ENCODE results near the gene FASTKD1. TPM values are rescaled to one million over a fixed set of nuclear protein-coding genes. Genes with fewer than 3 reads are reported as not detected.

The FASTKD1 gene
- total and polyA plus RNA-seq, 2 donors (not counting 1 experiment from before 2014, with no cell fraction given) = 8.5 to 31.0 TPM

GRCh38 chr2:169485650-169486138, 88.0 kb downstream of the FASTKD1 start:
- no peaks in the 10 kb centered on the region for H3K4me1 Mint-ChIP-seq
- H3K79me2 ChIP-seq (ENCODE audit: control insufficient read depth, insufficient read depth, low read length) = no peaks in the 10 kb centered on the region
- no peak overlapping the region for H2AFZ ChIP-seq (ENCODE audit: insufficient read depth, low read depth, low read length, poor library complexity, severe bottlenecking)
- no peak overlapping the region for H3K4me3 Mint-ChIP-seq
- no peak overlapping the region for H3K27ac ChIP-seq (ENCODE audit: low read length in 2 of 2)
- intact Hi-C loops (cut with micrococcal nuclease) = no loop called here
- ATAC-seq (ENCODE audit: low read depth) = no peak
- H3K27me3 ChIP-seq (replicated peaks in 1 of 4; ENCODE audit: control extremely low read depth in 1 of 4, control insufficient read depth in 3 of 4, insufficient read depth in 4 of 4, low read length in 3 of 4) = no peaks in the 10 kb centered on the region
- H3K36me3 ChIP-seq (replicated peaks in 1 of 2; ENCODE audit: control extremely low read depth in 1 of 2, control insufficient read depth in 1 of 2, extremely low read depth in 1 of 2, insufficient read depth in 2 of 2, low read length in 1 of 2) = no peaks in the 10 kb centered on the region
- H3K27me3 Mint-ChIP-seq = no peaks in the 10 kb centered on the region
- WGBS (ENCODE audit: insufficient coverage) = no CpG with 5 or more reads among the region's 1 CpG
- ChIA-PET POLR2A (no interaction called here), CTCF (no interaction called here)
- no peaks in the 10 kb centered on the region for H4K20me1 ChIP-seq (ENCODE audit: control insufficient read depth, insufficient read depth, low read length, poor library complexity, severe bottlenecking)
- no peak overlapping the region for H3K27ac Mint-ChIP-seq
- DNase-seq = no peak
- H3K9ac ChIP-seq (ENCODE audit: low read length) = no peak overlapping the region
- TF ChIP-seq CTCF (IDR thresholded peaks at IDR 0.05) (no peak), EZH2 (IDR thresholded peaks at IDR 0.05; ENCODE audit: borderline replicate concordance, insufficient read depth, low read depth, low read length, poor library complexity, severe bottlenecking) (no peak)
- H3K4me3 ChIP-seq (ENCODE audit: control extremely low read depth in 1 of 5, extremely low read depth in 1 of 5, insufficient read depth in 1 of 5, low read depth in 2 of 5, low read length in 4 of 5) = no peak overlapping the region
- no peaks in the 10 kb centered on the region for H3K9me3 Mint-ChIP-seq (ENCODE audit: insufficient read depth)
- no peak overlapping the region for H3K4me2 ChIP-seq (replicated peaks; ENCODE audit: low read depth, low read length, poor library complexity, severe bottlenecking)
- no peaks in the 10 kb centered on the region for H3K4me1 ChIP-seq (ENCODE audit: control insufficient read depth in 2 of 2, insufficient read depth in 2 of 2, low read length in 2 of 2)
- no peaks in the 10 kb centered on the region for H3K9me3 ChIP-seq (ENCODE audit: control extremely low read depth in 1 of 3, control insufficient read depth in 2 of 3, insufficient read depth in 1 of 3, low read length in 2 of 3)

- no peak overlapping the region for H3K27ac Mint-ChIP-seq
- WGBS (ENCODE audit: insufficient coverage) = 83% methylated on average over 1 of the region's 9 CpGs
- TF ChIP-seq CTCF (IDR thresholded peaks at IDR 0.05) (no peak), EZH2 (IDR thresholded peaks at IDR 0.05; ENCODE audit: borderline replicate concordance, insufficient read depth, low read depth, low read length, poor library complexity, severe bottlenecking) (no peak)
- Histone ChIP-seq H3K27me3 (replicated peaks in 1 of 4; ENCODE audit: control extremely low read depth in 1 of 4, control insufficient read depth in 3 of 4, insufficient read depth in 4 of 4, low read length in 3 of 4) (peaks cover 0 to 8% (median 0%) of the 10 kb centered on the region in 4 experiments), H3K4me2 (replicated peaks; ENCODE audit: low read depth, low read length, poor library complexity, severe bottlenecking) (peak overlapping the region; percentile 84), H3K9me3 (ENCODE audit: control extremely low read depth in 1 of 3, control insufficient read depth in 2 of 3, insufficient read depth in 1 of 3, low read length in 2 of 3) (no peaks in the 10 kb centered on the region), H2AFZ (ENCODE audit: insufficient read depth, low read depth, low read length, poor library complexity, severe bottlenecking) (peak overlapping the region; percentile 98), H3K79me2 (ENCODE audit: control insufficient read depth, insufficient read depth, low read length) (no peaks in the 10 kb centered on the region), H3K4me3 (ENCODE audit: control extremely low read depth in 1 of 5, extremely low read depth in 1 of 5, insufficient read depth in 1 of 5, low read depth in 2 of 5, low read length in 4 of 5) (peak overlapping the region; percentile 66 to 82 (median 70)), H3K27ac (ENCODE audit: low read length in 2 of 2) (no peak overlapping the region), H3K36me3 (replicated peaks in 1 of 2; ENCODE audit: control extremely low read depth in 1 of 2, control insufficient read depth in 1 of 2, extremely low read depth in 1 of 2, insufficient read depth in 2 of 2, low read length in 1 of 2) (no peaks in the 10 kb centered on the region), H3K9ac (ENCODE audit: low read length) (peak overlapping the region; percentile 66), H4K20me1 (ENCODE audit: control insufficient read depth, insufficient read depth, low read length, poor library complexity, severe bottlenecking) (no peaks in the 10 kb centered on the region), H3K4me1 (ENCODE audit: control insufficient read depth in 2 of 2, insufficient read depth in 2 of 2, low read length in 2 of 2) (peaks cover 8 to 13% of the 10 kb centered on the region in 2 donors)
- ATAC-seq (ENCODE audit: low read depth) (no peak), DNase-seq (no peak)
- peak overlapping the region; percentile 95 for H3K4me3 Mint-ChIP-seq
- intact Hi-C loops (cut with micrococcal nuclease) = no loop called here
- POLR2A ChIA-PET = no interaction called here
- peaks cover 4% of the 10 kb centered on the region for H3K27me3 Mint-ChIP-seq
- no peaks in the 10 kb centered on the region for H3K9me3 Mint-ChIP-seq (ENCODE audit: insufficient read depth)
- peaks cover 14% of the 10 kb centered on the region for H3K4me1 Mint-ChIP-seq
- CTCF ChIA-PET = interaction anchor here (1.1 to 1.5 kb wide), 3 partner anchors 8 to 48 kb away, joined by 3 to 6 read pairs (median 5); no protein-coding TSS in a partner anchor
Observed at GRCh38 chr2:169480079-169480465, 93.6 kb downstream of the FASTKD1 start.

Other genes starting within 250 kb of the FASTKD1 start
- gene LRP2, start 211.3 kb downstream of the FASTKD1 start, total RNA-seq = not detected in 2 replicates
- gene LRP2, start 211.3 kb downstream of the FASTKD1 start, polyA plus RNA-seq = not detected in 2 replicates
- 1.9 and 2.1 TPM in 2 replicates for gene BBS5, start 94.4 kb downstream of the FASTKD1 start, total RNA-seq
- gene BBS5, start 94.4 kb downstream of the FASTKD1 start, polyA plus RNA-seq = 0.76 and 0.87 TPM in 2 replicates
- gene KLHL41, start 64.2 kb downstream of the FASTKD1 start, total RNA-seq = 0.19 and 0.27 TPM in 2 replicates
- gene KLHL41, start 64.2 kb downstream of the FASTKD1 start, polyA plus RNA-seq = 0.03 TPM in 1 of 2 replicates, not detected in the other
- gene PPIG, start 10.5 kb upstream of the FASTKD1 start, total RNA-seq = 78.6 and 82.4 TPM in 2 replicates
- gene PPIG, start 10.5 kb upstream of the FASTKD1 start, polyA plus RNA-seq = 21.5 and 47.8 TPM in 2 replicates
- not detected in 2 replicates for gene CFAP210, start 120.5 kb upstream of the FASTKD1 start, total RNA-seq
- gene CFAP210, start 120.5 kb upstream of the FASTKD1 start, polyA plus RNA-seq = not detected in 2 replicates
- gene PHOSPHO2, start 120.6 kb upstream of the FASTKD1 start, total RNA-seq = 8.4 and 9.4 TPM in 2 replicates
- gene PHOSPHO2, start 120.6 kb upstream of the FASTKD1 start, polyA plus RNA-seq = 1.5 and 3.4 TPM in 2 replicates
- gene KLHL23, start 160.0 kb upstream of the FASTKD1 start, total RNA-seq = 1.5 and 2.2 TPM in 2 replicates
- 1.1 and 1.2 TPM in 2 replicates for gene KLHL23, start 160.0 kb upstream of the FASTKD1 start, polyA plus RNA-seq
- 76.2 and 81.3 TPM in 2 replicates for gene SSB, start 225.0 kb upstream of the FASTKD1 start, total RNA-seq
- 17.7 and 65.5 TPM in 2 replicates for gene SSB, start 225.0 kb upstream of the FASTKD1 start, polyA plus RNA-seq

Data from B cell (primary cell).